ENCODE results near the gene CNTNAP2.

CNTNAP2 gene

DNA sequence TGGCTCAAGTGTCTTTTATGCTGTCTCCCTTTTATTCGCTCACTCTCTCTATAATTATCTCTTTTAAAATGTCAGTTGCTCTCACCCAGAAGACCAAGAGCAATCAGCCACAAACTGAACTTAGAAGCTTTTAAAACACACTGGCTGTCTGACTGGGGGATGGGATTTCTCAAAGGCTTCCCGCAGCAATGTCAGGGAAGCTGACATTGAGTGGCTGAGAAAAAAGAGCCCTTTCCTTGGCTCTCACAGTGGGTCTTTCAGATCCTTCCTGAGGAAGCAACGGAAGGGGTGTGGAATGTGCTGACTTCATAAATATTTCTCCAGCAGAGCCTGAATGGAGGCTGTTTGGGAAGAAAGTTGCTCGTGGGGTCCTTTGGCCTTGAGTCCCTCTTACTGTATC lies 2028.2 kb downstream of the CNTNAP2 start:
- no peaks in the 10 kb centered on the region for H3K4me1 ChIP-seq
- H3K9me3 ChIP-seq = no peaks in the 10 kb centered on the region
- DNase-seq = no peak
- H3K4me3 ChIP-seq (ENCODE audit: low read depth, low read length) = no peak overlapping the region
- H3K36me3 ChIP-seq = no peaks in the 10 kb centered on the region
- TF ChIP-seq, protein P1, sequence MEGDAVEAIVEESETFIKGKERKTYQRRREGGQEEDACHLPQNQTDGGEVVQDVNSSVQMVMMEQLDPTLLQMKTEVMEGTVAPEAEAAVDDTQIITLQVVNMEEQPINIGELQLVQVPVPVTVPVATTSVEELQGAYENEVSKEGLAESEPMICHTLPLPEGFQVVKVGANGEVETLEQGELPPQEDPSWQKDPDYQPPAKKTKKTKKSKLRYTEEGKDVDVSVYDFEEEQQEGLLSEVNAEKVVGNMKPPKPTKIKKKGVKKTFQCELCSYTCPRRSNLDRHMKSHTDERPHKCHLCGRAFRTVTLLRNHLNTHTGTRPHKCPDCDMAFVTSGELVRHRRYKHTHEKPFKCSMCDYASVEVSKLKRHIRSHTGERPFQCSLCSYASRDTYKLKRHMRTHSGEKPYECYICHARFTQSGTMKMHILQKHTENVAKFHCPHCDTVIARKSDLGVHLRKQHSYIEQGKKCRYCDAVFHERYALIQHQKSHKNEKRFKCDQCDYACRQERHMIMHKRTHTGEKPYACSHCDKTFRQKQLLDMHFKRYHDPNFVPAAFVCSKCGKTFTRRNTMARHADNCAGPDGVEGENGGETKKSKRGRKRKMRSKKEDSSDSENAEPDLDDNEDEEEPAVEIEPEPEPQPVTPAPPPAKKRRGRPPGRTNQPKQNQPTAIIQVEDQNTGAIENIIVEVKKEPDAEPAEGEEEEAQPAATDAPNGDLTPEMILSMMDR (IDR thresholded peaks at IDR 0.05; ENCODE audit: low read depth, low read length) = no peak
- no peaks in the 10 kb centered on the region for H3K27me3 ChIP-seq

DNA sequence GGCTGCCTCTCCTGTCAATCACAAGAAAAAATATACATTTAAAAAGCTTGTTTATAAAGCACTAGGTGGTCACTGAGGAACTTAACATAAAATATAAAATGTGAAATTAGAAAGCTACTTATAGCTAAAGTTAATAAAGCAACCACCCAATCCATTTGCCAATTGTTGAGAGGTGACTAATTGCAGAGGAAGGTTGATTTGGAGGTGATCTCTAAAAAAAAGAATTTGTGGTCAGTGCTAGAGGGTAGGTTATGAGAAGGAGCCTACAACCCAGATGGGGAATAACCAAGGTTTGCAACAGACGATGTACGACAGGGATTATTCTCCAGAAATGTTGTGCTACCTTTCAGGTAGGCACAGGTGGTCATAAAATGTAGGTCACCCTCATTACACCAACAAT lies 2029.7 kb downstream of the CNTNAP2 start:
- Histone ChIP-seq H3K36me3 (no peaks in the 10 kb centered on the region), H3K27me3 (no peaks in the 10 kb centered on the region), H3K4me1 (no peaks in the 10 kb centered on the region), H3K4me3 (ENCODE audit: low read depth, low read length) (no peak overlapping the region), H3K9me3 (no peaks in the 10 kb centered on the region)
- no peak for DNase-seq
- TF ChIP-seq, protein P1 (IDR thresholded peaks at IDR 0.05; ENCODE audit: low read depth, low read length) = no peak

DNA sequence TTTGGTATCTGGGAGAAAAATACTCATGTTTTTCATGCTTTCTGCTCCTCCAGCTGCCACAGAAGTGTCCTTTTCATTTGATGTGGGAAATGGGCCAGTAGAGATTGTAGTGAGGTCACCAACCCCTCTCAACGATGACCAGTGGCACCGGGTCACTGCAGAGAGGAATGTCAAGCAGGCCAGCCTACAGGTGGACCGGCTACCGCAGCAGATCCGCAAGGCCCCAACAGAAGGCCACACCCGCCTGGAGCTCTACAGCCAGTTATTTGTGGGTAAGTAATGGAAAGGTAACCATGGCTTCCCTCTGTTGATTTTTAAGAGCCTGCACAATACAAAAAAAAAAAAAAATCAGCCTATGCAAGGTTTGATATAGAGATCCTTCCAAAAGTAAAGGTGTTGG lies 2030.8 kb downstream of the CNTNAP2 start:
- no peaks in the 10 kb centered on the region for H3K36me3 ChIP-seq
- no peaks in the 10 kb centered on the region for H3K9me3 ChIP-seq
- TF ChIP-seq, protein P1 (IDR thresholded peaks at IDR 0.05; ENCODE audit: low read depth, low read length) = no peak
- no peaks in the 10 kb centered on the region for H3K4me1 ChIP-seq
- DNase-seq = no peak
- no peak overlapping the region for H3K4me3 ChIP-seq (ENCODE audit: low read depth, low read length)
- H3K27me3 ChIP-seq = no peaks in the 10 kb centered on the region

DNA sequence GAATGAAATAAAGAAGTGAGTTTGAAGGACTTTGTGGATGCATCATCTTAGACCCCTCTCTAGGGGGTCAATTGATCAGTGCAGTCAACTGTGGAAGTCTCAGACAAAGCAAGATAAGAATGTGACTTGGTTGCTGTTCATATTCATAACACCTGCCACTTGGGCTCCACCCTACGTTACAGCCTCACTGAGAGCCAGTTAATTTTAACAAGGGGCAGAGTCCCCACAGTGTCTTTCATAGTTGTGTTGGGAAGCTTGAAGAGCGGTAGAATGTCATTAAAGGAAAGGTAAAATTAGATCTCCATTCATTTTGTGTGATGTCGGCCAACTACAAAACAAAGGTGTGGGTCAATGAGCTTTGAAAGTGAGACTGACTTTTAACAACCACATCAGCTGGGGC lies 2031.9 kb downstream of the CNTNAP2 start:
- Histone ChIP-seq H3K9me3 (no peaks in the 10 kb centered on the region), H3K36me3 (no peaks in the 10 kb centered on the region), H3K4me3 (ENCODE audit: low read depth, low read length) (no peak overlapping the region), H3K27me3 (no peaks in the 10 kb centered on the region), H3K4me1 (no peaks in the 10 kb centered on the region)
- TF ChIP-seq, protein P1 (IDR thresholded peaks at IDR 0.05; ENCODE audit: low read depth, low read length) = no peak
- DNase-seq = no peak

DNA sequence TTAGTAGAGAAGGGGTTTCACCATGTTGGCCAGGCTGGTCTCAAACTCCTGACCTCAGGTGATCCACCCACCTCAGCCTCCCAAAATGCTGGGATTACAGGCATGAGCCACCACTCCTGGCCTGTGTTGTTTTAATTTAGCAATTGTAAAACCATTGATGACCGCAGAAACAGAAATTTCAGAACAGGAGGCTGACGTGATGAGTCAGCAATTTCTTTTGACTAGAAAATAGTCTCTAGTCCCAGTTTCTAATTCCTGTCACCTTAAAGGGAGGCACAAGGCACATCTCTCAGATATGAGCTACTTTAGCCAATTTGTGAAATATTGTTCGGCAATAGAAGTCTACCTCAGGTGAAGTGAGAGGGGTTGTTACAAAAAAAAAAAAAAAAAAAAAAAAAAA lies 2033.1 kb downstream of the CNTNAP2 start:
- no peaks in the 10 kb centered on the region for H3K4me1 ChIP-seq
- TF ChIP-seq, protein P1 (IDR thresholded peaks at IDR 0.05; ENCODE audit: low read depth, low read length) = no peak
- H3K4me3 ChIP-seq (ENCODE audit: low read depth, low read length) = no peak overlapping the region

DNA sequence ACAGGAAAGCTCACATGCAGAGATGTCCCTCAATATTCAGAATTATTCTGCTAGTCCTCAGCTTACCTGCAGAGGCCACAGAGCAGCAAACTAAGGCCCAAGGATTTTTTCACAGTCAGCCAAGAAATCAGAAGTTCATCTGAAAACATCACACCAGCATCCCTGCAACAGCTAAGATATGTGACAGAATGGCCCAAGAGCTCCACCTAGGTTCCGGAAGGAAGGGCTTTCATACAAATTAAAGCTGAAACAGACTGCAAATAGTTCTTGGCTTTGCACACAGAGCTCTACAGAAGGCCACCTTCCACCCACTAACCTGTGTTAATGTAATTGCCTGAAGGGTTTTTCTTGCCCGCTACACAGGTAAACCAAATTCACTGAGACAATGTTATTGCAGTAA lies 2035.2 kb downstream of the CNTNAP2 start:
- H3K4me3 ChIP-seq (ENCODE audit: low read depth, low read length) = no peak overlapping the region
- no peaks in the 10 kb centered on the region for H3K36me3 ChIP-seq
- no peak for DNase-seq
- no peaks in the 10 kb centered on the region for H3K27me3 ChIP-seq
- H3K4me1 ChIP-seq = no peaks in the 10 kb centered on the region
- TF ChIP-seq, protein P1 (IDR thresholded peaks at IDR 0.05; ENCODE audit: low read depth, low read length) = no peak
- H3K9me3 ChIP-seq = no peaks in the 10 kb centered on the region

More for the DNA sequence above, 2033.1 kb downstream of the CNTNAP2 start:
- H3K9me3 ChIP-seq = no peaks in the 10 kb centered on the region
- no peak for DNase-seq
- no peaks in the 10 kb centered on the region for H3K36me3 ChIP-seq
- no peaks in the 10 kb centered on the region for H3K27me3 ChIP-seq
